ENCODE measurements around the gene RNF208.

GRCh38 chr9:137188490-137189296 is 33.3 kb downstream of the RNF208 start, which contains the start of the genes ANAPC2 and SSNA1:
- TF ChIP-seq MAFK (IDR thresholded peaks at IDR 0.05; ENCODE audit: low read depth, low read length) (no peak), USF2 (IDR thresholded peaks at IDR 0.05; ENCODE audit: low read depth, low read length) (peak; percentile 43), MXI1 (IDR thresholded peaks at IDR 0.05; ENCODE audit: borderline replicate concordance, low read depth, low read length) (peak; percentile 92), ELK1 (IDR thresholded peaks at IDR 0.05; ENCODE audit: borderline replicate concordance, low read depth, low read length) (no peak), POLR2A (IDR thresholded peaks at IDR 0.05; ENCODE audit: low read depth, low read length) (peak; percentile 86), BHLHE40 (IDR thresholded peaks at IDR 0.05; ENCODE audit: low read depth, low read length) (peak; percentile 93), MAZ (IDR thresholded peaks at IDR 0.05; ENCODE audit: borderline replicate concordance, low read depth, low read length) (peak; percentile 75; the same call in 1 of the 2 replicates)
- TF ChIP-seq, protein P1, sequence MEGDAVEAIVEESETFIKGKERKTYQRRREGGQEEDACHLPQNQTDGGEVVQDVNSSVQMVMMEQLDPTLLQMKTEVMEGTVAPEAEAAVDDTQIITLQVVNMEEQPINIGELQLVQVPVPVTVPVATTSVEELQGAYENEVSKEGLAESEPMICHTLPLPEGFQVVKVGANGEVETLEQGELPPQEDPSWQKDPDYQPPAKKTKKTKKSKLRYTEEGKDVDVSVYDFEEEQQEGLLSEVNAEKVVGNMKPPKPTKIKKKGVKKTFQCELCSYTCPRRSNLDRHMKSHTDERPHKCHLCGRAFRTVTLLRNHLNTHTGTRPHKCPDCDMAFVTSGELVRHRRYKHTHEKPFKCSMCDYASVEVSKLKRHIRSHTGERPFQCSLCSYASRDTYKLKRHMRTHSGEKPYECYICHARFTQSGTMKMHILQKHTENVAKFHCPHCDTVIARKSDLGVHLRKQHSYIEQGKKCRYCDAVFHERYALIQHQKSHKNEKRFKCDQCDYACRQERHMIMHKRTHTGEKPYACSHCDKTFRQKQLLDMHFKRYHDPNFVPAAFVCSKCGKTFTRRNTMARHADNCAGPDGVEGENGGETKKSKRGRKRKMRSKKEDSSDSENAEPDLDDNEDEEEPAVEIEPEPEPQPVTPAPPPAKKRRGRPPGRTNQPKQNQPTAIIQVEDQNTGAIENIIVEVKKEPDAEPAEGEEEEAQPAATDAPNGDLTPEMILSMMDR (conservative IDR thresholded peaks at IDR 0.05; ENCODE audit: low read depth, low read length), result peak; percentile 50
